Neural progenitor cell (in vitro differentiated cells): ENCODE measurements around the gene DDX56.

Experiments
- CTCF ChIP-seq: fragments of 200-600 bp; sonication (generic); IDR thresholded peaks from 2 replicates; pipeline ENCODE4 v1.5.1; 2017; ENCODE audit warnings: antibody characterized with exemption, mild to moderate bottlenecking
- EZH2 ChIP-seq: fragments of 200-600 bp; sonication (generic); IDR thresholded peaks from 2 replicates; pipeline ENCODE4 v1.6.1; 2017; ENCODE audit warnings: antibody characterized with exemption, mild to moderate bottlenecking, moderate library complexity
- EZH2phosphoT487 ChIP-seq: fragments of 200-600 bp; sonication (generic); IDR thresholded peaks from 2 replicates; pipeline ENCODE4 v1.6.1; 2017; ENCODE audit warnings: antibody characterized with exemption

GRCh38 chr7:44524811-44525388, 48.8 kb downstream of the DDX56 start:
- TF ChIP-seq CTCF (no peak), EZH2 (no peak), EZH2phosphoT487 (no peak)
